Measurements from ENCODE around the gene MBL2.
A peak's percentile ranks its signal among the peaks of the same experiment; 100 is the strongest.

MBL2 gene

GRCh38 chr10:52778511-52779392 is 6.2 kb upstream of the MBL2 start:
- H3K9me2 ChIP-seq (ENCODE audit: low read depth, low read length) = no peaks in the 10 kb centered on the region
- no peaks in the 10 kb centered on the region for H3K79me2 ChIP-seq (ENCODE audit: insufficient read depth, low read length)
- no peak overlapping the region for H3K4me2 ChIP-seq (ENCODE audit: low read length)
- no peaks in the 10 kb centered on the region for H3K36me3 ChIP-seq (ENCODE audit: insufficient read depth, low read length)
- no peaks in the 10 kb centered on the region for H4K20me1 ChIP-seq (ENCODE audit: insufficient read depth, low read length)
- H3K27ac ChIP-seq (ENCODE audit: low read depth, low read length, poor library complexity, severe bottlenecking) = no peak overlapping the region
- no peaks in the 10 kb centered on the region for H3K27me3 ChIP-seq (ENCODE audit: insufficient read depth, low read length)
- no peaks in the 10 kb centered on the region for H3K4me1 ChIP-seq (ENCODE audit: insufficient read depth, low read length, severe bottlenecking)
- H2AFZ ChIP-seq (ENCODE audit: low read length) = no peak overlapping the region
- no peaks in the 10 kb centered on the region for H3K9me3 ChIP-seq (ENCODE audit: low read length)
- peak; percentile 41; the same call in 1 of the 2 replicates for TF ChIP-seq CTCF (IDR thresholded peaks at IDR 0.05; ENCODE audit: low read length)
- TF ChIP-seq EZH2 (IDR thresholded peaks at IDR 0.05; ENCODE audit: borderline replicate concordance, low read length) = no peak
- no peaks in the 10 kb centered on the region for H3F3A ChIP-seq (ENCODE audit: insufficient read depth, low read length)
- no peak overlapping the region for H3K9ac ChIP-seq (ENCODE audit: low read length)
- H3K4me3 ChIP-seq (ENCODE audit: low read depth, low read length, poor library complexity, severe bottlenecking) = no peak overlapping the region

GRCh38 chr10:52777414-52777813 is 4.8 kb upstream of the MBL2 start:
- Histone ChIP-seq H3K4me1 (ENCODE audit: insufficient read depth, low read length, severe bottlenecking) (no peaks in the 10 kb centered on the region), H3K27me3 (ENCODE audit: insufficient read depth, low read length) (no peaks in the 10 kb centered on the region), H4K20me1 (ENCODE audit: insufficient read depth, low read length) (no peaks in the 10 kb centered on the region), H2AFZ (ENCODE audit: low read length) (no peak overlapping the region), H3F3A (ENCODE audit: insufficient read depth, low read length) (no peaks in the 10 kb centered on the region), H3K79me2 (ENCODE audit: insufficient read depth, low read length) (no peaks in the 10 kb centered on the region), H3K27ac (ENCODE audit: low read depth, low read length, poor library complexity, severe bottlenecking) (no peak overlapping the region), H3K36me3 (ENCODE audit: insufficient read depth, low read length) (no peaks in the 10 kb centered on the region), H3K9ac (ENCODE audit: low read length) (no peak overlapping the region), H3K4me3 (ENCODE audit: low read depth, low read length, poor library complexity, severe bottlenecking) (no peak overlapping the region), H3K9me2 (ENCODE audit: low read depth, low read length) (no peaks in the 10 kb centered on the region), H3K4me2 (ENCODE audit: low read length) (no peak overlapping the region), H3K9me3 (ENCODE audit: low read length) (no peaks in the 10 kb centered on the region)
- TF ChIP-seq CTCF (IDR thresholded peaks at IDR 0.05; ENCODE audit: low read length) (no peak), EZH2 (IDR thresholded peaks at IDR 0.05; ENCODE audit: borderline replicate concordance, low read length) (no peak)

GRCh38 chr10:52776471-52776903 is 3.9 kb upstream of the MBL2 start:
- Histone ChIP-seq H3K36me3 (ENCODE audit: insufficient read depth, low read length) (no peaks in the 10 kb centered on the region), H3K27ac (ENCODE audit: low read depth, low read length, poor library complexity, severe bottlenecking) (no peak overlapping the region), H3K9me3 (ENCODE audit: low read length) (no peaks in the 10 kb centered on the region), H3K9me2 (ENCODE audit: low read depth, low read length) (no peaks in the 10 kb centered on the region), H3K4me1 (ENCODE audit: insufficient read depth, low read length, severe bottlenecking) (no peaks in the 10 kb centered on the region), H4K20me1 (ENCODE audit: insufficient read depth, low read length) (no peaks in the 10 kb centered on the region), H3K27me3 (ENCODE audit: insufficient read depth, low read length) (no peaks in the 10 kb centered on the region), H3K79me2 (ENCODE audit: insufficient read depth, low read length) (no peaks in the 10 kb centered on the region), H3K9ac (ENCODE audit: low read length) (no peak overlapping the region), H2AFZ (ENCODE audit: low read length) (no peak overlapping the region), H3K4me3 (ENCODE audit: low read depth, low read length, poor library complexity, severe bottlenecking) (no peak overlapping the region), H3F3A (ENCODE audit: insufficient read depth, low read length) (no peaks in the 10 kb centered on the region), H3K4me2 (ENCODE audit: low read length) (no peak overlapping the region)
- TF ChIP-seq EZH2 (IDR thresholded peaks at IDR 0.05; ENCODE audit: borderline replicate concordance, low read length) = no peak
- TF ChIP-seq CTCF (IDR thresholded peaks at IDR 0.05; ENCODE audit: low read length) = no peak
